Upper lobe of left lung (tissue), 6 donors: ENCODE data around the gene BAIAP2L2. TPM values are rescaled to one million over a fixed set of nuclear protein-coding genes. Genes with fewer than 3 reads are reported as not detected.

Experiments
- ATAC-seq, 2 donors: fragments of 200-7000 bp; cut with Tn5 transposase; one replicate each; pipeline ENCODE4 v1.9.1; 2022; ENCODE audit warnings: mild to moderate bottlenecking in 2 of 2, moderate library complexity in 2 of 2; ENCODE audit not compliant: low FRiP score in 2 of 2
- DNase-seq, 2 donors: peaks; one replicate each; pipeline ENCODE4 v3.0.0-alpha.2; 2019 to 2020
- H3K27ac ChIP-seq, 4 donors: fragments of 200-600 bp; sonication (generic); one replicate each; pipeline ENCODE4 v1.5.1; 2016 to 2019
- H3K27me3 ChIP-seq, 4 donors: fragments of 200-600 bp; sonication (generic); one replicate each; pipeline ENCODE4 v1.5.1; 2017 to 2019
- H3K36me3 ChIP-seq, 4 donors: fragments of 200-600 bp; sonication (generic); one replicate each; pipeline ENCODE4 v1.5.1; 2016 to 2019
- H3K4me1 ChIP-seq, 4 donors: fragments of 200-600 bp; sonication (generic); one replicate each; pipeline ENCODE4 v1.5.1; 2018 to 2019
- H3K4me3 ChIP-seq, 4 donors: fragments of 200-600 bp; sonication (generic); one replicate each; pipeline ENCODE4 v1.5.1; 2017 to 2019; ENCODE audit warnings: mild to moderate bottlenecking in 2 of 4, moderate library complexity in 1 of 4
- H3K9me3 ChIP-seq, 4 donors: fragments of 200-600 bp; sonication (generic); one replicate each; pipeline ENCODE4 v1.5.1; 2018 to 2019
- CTCF ChIP-seq, 6 experiments: fragments of 450-650 bp in 4 of 6; fragments of 200-600 bp in 2 of 6; sonication (generic) in 2 of 6; IDR thresholded peaks; one replicate each; pipeline ENCODE4 v1.5.1; 2016 to 2019; ENCODE audit warnings: antibody characterized with exemption in 6 of 6
- EP300 ChIP-seq, 4 donors: sonication (generic); formaldehyde crosslinking; IDR thresholded peaks; one replicate each; pipeline ENCODE4 v1.5.1; 2017; ENCODE audit warnings: antibody characterized with exemption in 4 of 4, control low read depth in 2 of 4
- POLR2A ChIP-seq, 4 donors: fragments of 450-650 bp; IDR thresholded peaks; one replicate each; pipeline ENCODE4 v1.5.1; 2016 to 2017; ENCODE audit warnings: antibody characterized with exemption in 4 of 4, mild to moderate bottlenecking in 2 of 4
- POLR2AphosphoS5 ChIP-seq, 2 donors: sonication (generic); formaldehyde crosslinking; IDR thresholded peaks; one replicate each; pipeline ENCODE4 v1.5.1; 2017; ENCODE audit warnings: antibody characterized with exemption in 2 of 2
- WGBS, 2 donors: methylation state at CpG; one replicate each; pipeline ENCODE4 v1.1.5; 2017 to 2018; 5-methylcytosine and 5-hydroxymethylcytosine counted together
- total RNA-seq, 6 donors: library from RNA; depleted of rRNA in 4 of 6; stranded (reverse); fragments of >200 nt in 4 of 6; gene quantifications; one replicate each; pipeline versions ENCODE4 v1.1.0 to v1.2.1, GENCODE V29; 2016 to 2021
- donor health status: DM: no; HTN: no; CAD: no; lungs with moderate emphysema.
- donor health status: DM: no; HTN: yes; CAD: no; lungs with severe emphysema.

Gene BAIAP2L2
- total RNA-seq, 6 donors from 2014 or later = 0.94 to 6.3 (median 0.98) TPM; not detected in 3

GRCh38 chr22:38056969-38057891, 53.3 kb downstream of the BAIAP2L2 start, which contains the start of gene PICK1:
Gene PICK1 (plus strand): TSS chr22:38057404. CDS start chr22:38057810, 406 bp downstream.
- peak in 4 of 6 experiments; percentile 13 to 45 (median 24) for TF ChIP-seq CTCF (IDR thresholded peaks at IDR 0.05)
- TF ChIP-seq EP300 (IDR thresholded peaks at IDR 0.05) = no peak
- TF ChIP-seq POLR2AphosphoS5 (IDR thresholded peaks at IDR 0.05) = peak; percentile 72 to 74
- TF ChIP-seq POLR2A (IDR thresholded peaks at IDR 0.05) = peak in 3 of 4 donors; percentile 40 to 69 (median 60)
- Histone ChIP-seq H3K9me3 (no peaks in the 10 kb centered on the region), H3K36me3 (peaks cover 10 to 27% (median 15%) of the 10 kb centered on the region in 4 donors), H3K4me1 (peaks cover 6 to 26% (median 21%) of the 10 kb centered on the region in 4 donors), H3K27me3 (no peaks in the 10 kb centered on the region), H3K4me3 (peak within 1 kb of the TSS; percentile 30 to 66 (median 56)), H3K27ac (peak within 1 kb of the TSS; percentile 86 to 92 (median 88))
- 2 to 6% methylated on average over 35 to 47 of the region's 47 CpGs for WGBS, 2 donors
- ATAC-seq = peak; percentile 93 to 94
- peak; percentile 88 to 97 for DNase-seq

DNA sequence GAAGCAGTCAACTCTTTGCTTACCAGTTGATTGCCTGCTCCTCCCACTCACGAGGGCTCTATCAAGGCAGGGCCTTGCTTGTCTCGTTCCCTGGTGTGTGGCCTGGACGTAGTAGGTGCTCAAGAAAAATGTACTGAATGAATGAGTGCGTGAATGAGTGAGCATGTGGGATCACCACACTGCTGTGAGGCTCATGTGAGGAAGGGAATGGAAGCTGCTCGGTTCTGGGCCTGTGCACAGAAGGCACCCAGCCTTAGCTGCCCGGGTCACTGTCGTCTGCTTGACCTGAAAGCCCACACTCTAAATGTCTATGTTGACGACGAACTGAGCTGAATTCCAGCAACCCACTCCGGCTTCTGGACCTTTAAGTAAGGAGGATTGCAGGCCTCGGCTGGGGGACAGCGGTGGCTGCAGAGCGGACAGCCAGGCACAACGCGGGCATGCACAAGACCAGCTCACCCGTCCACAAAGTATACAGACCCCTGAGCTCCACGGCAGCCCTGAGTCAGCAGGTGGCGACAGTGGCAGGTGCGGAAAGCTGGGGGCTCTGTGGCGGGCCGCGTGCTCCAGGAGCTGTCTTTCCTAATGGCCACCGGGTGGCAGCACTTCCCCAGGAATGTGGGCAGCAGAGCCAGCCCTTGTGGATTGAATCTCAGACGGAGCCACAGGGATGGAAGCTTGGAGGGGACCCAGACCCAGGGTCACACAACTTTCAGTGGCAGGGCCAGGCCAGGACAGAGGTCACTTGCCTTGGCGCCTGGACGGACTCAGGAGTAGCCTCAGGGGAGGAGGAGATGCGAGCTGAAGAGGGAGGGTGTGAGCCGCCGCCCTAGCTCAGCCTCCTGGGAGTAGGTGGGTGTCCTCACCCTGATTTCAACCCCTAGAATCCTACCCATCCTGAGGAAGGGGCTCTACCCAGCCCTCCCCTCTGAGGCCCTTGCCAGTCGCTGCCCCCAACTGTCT, 58.3 kb downstream of the BAIAP2L2 start:
- peak; percentile 87 to 96 (median 94) for TF ChIP-seq CTCF (IDR thresholded peaks at IDR 0.05)
- TF ChIP-seq POLR2AphosphoS5 (IDR thresholded peaks at IDR 0.05) = no peak
- no peak for TF ChIP-seq POLR2A (IDR thresholded peaks at IDR 0.05)
- no peak for TF ChIP-seq EP300 (IDR thresholded peaks at IDR 0.05)
- Histone ChIP-seq H3K27ac (no peak overlapping the region), H3K36me3 (no peaks in the 10 kb centered on the region), H3K4me1 (peaks cover 5 to 16% (median 10%) of the 10 kb centered on the region in 4 donors), H3K4me3 (no peak overlapping the region), H3K9me3 (no peaks in the 10 kb centered on the region), H3K27me3 (no peaks in the 10 kb centered on the region)
- ATAC-seq (peak; percentile 68 to 84), DNase-seq (peak; percentile 83 to 86)
- 31 to 38% methylated on average over 13 to 30 of the region's 30 CpGs for WGBS, 2 donors

GRCh38 chr22:38051261-38051660, 59.2 kb downstream of the BAIAP2L2 start:
- Histone ChIP-seq H3K27me3 (no peaks in the 10 kb centered on the region), H3K36me3 (no peaks in the 10 kb centered on the region), H3K4me1 (peaks cover 0 to 7% (median 5%) of the 10 kb centered on the region in 4 donors), H3K4me3 (no peak overlapping the region), H3K27ac (no peak overlapping the region), H3K9me3 (no peaks in the 10 kb centered on the region)
- DNase-seq (no peak), ATAC-seq (no peak)
- 77 to 78% methylated on average over 3 to 8 of the region's 8 CpGs for WGBS, 2 donors
- TF ChIP-seq EP300 (IDR thresholded peaks at IDR 0.05) (no peak), CTCF (IDR thresholded peaks at IDR 0.05) (no peak), POLR2AphosphoS5 (IDR thresholded peaks at IDR 0.05) (no peak), POLR2A (IDR thresholded peaks at IDR 0.05) (no peak)

GRCh38 chr22:38050720-38051119, 59.8 kb downstream of the BAIAP2L2 start:
- 91 to 95% methylated on average over 7 of the region's 7 CpGs for WGBS, 2 donors
- H3K27me3 ChIP-seq = no peaks in the 10 kb centered on the region
- no peaks in the 10 kb centered on the region for H3K9me3 ChIP-seq
- H3K36me3 ChIP-seq = no peaks in the 10 kb centered on the region
- ATAC-seq (no peak), DNase-seq (no peak)
- H3K4me1 ChIP-seq = peaks cover 0 to 7% (median 5%) of the 10 kb centered on the region in 4 donors
- TF ChIP-seq POLR2A (IDR thresholded peaks at IDR 0.05) = no peak
- TF ChIP-seq EP300 (IDR thresholded peaks at IDR 0.05) = no peak
- TF ChIP-seq POLR2AphosphoS5 (IDR thresholded peaks at IDR 0.05) = no peak
- no peak for TF ChIP-seq CTCF (IDR thresholded peaks at IDR 0.05)
- H3K4me3 ChIP-seq = no peak overlapping the region
- no peak overlapping the region for H3K27ac ChIP-seq
